Endodermal cell (in vitro differentiated cells): ENCODE measurements around the gene GLT6D1. TPM values are rescaled to one million over a fixed set of nuclear protein-coding genes. Genes with fewer than 3 reads are reported as not detected.

Experiments used
- DNase-seq: peaks from one replicate; pipeline ENCODE4 v3.0.0-alpha.2; 2017
- H3K27ac ChIP-seq: 2 replicates; pipeline ENCODE4 v1.5.1; 2013; ENCODE audit warnings: mild to moderate bottlenecking, low read depth, low read length, moderate library complexity
- H3K27me3 ChIP-seq: 2 replicates; pipeline ENCODE4 v1.6.1; 2013; ENCODE audit warnings: mild to moderate bottlenecking, low read length, moderate library complexity; ENCODE audit not compliant: insufficient read depth, control insufficient read depth, poor library complexity, severe bottlenecking
- H3K36me3 ChIP-seq: 2 replicates; pipeline ENCODE4 v1.7.0; 2013; ENCODE audit warnings: mild to moderate bottlenecking, low read length, moderate library complexity; ENCODE audit not compliant: control insufficient read depth, insufficient read depth
- H3K4me1 ChIP-seq: one replicate; pipeline ENCODE4 v1.7.0; 2013; ENCODE audit warnings: low read length; ENCODE audit not compliant: control insufficient read depth, insufficient read depth
- H3K4me3 ChIP-seq: 2 replicates; pipeline ENCODE4 v1.5.1; 2013; ENCODE audit warnings: mild to moderate bottlenecking, low read length, moderate library complexity
- H3K9ac ChIP-seq: 2 replicates; pipeline ENCODE4 v1.6.1; 2013; ENCODE audit warnings: mild to moderate bottlenecking, low read length, moderate library complexity; ENCODE audit not compliant: poor library complexity, severe bottlenecking; ENCODE audit errors: extremely low read depth
- H3K9me3 ChIP-seq: 2 replicates; pipeline ENCODE4 v1.6.1; 2013; ENCODE audit warnings: mild to moderate bottlenecking, low read length, moderate library complexity; ENCODE audit not compliant: control insufficient read depth
- H3K27ac Mint-ChIP-seq: 2 replicates; pipeline ENCODE4 v1.8.0; 2020; ENCODE audit warnings: mixed read lengths
- H3K27me3 Mint-ChIP-seq: 2 replicates; pipeline ENCODE4 v1.8.0; 2021; ENCODE audit warnings: mild to moderate bottlenecking, mixed read lengths; ENCODE audit not compliant: insufficient read depth
- H3K36me3 Mint-ChIP-seq: 2 replicates; pipeline ENCODE4 v1.8.0; 2020; ENCODE audit warnings: low read depth, mixed read lengths
- H3K4me1 Mint-ChIP-seq: 2 replicates; pipeline ENCODE4 v1.8.0; 2020; ENCODE audit warnings: mixed read lengths
- H3K4me3 Mint-ChIP-seq: 2 replicates; pipeline ENCODE4 v1.8.0; 2020; ENCODE audit warnings: mild to moderate bottlenecking, moderate library complexity, mixed read lengths
- H3K9me3 Mint-ChIP-seq: 2 replicates; pipeline ENCODE4 v1.8.0; 2020; ENCODE audit warnings: mild to moderate bottlenecking, mixed read lengths
- CTCF ChIP-seq: fragments of 200-600 bp; sonication (generic); conservative IDR thresholded peaks from 2 replicates; pipeline ENCODE4 v1.5.0; 2021; ENCODE audit warnings: antibody characterized with exemption, mild to moderate bottlenecking
- WGBS, 2 experiments: methylation state at CpG; one replicate each; pipeline versions ENCODE4 v1.1.5 to v1.1.7; 2013; ENCODE audit warnings: missing lambda C conversion rate in 2 of 2, mixed read lengths in 1 of 2; ENCODE audit not compliant: insufficient coverage in 1 of 2, insufficient read length in 1 of 2; 5-methylcytosine and 5-hydroxymethylcytosine counted together
- total RNA-seq, 2 donors: library from RNA; stranded (reverse); fragmentation: NEBNext Ultra II Directional in 1 of 2; extraction: Animal tissue kit (Norgen Biotek cat#: 25700) in 1 of 2; gene quantifications; 2 replicates in 1 of 2; 3 replicates in 1 of 2; pipeline ENCODE4 v1.2.1, GENCODE V29; 2021

GLT6D1 gene
- total RNA-seq, 2 donors from 2014 or later: 0.60 TPM; not detected in 1

DNA sequence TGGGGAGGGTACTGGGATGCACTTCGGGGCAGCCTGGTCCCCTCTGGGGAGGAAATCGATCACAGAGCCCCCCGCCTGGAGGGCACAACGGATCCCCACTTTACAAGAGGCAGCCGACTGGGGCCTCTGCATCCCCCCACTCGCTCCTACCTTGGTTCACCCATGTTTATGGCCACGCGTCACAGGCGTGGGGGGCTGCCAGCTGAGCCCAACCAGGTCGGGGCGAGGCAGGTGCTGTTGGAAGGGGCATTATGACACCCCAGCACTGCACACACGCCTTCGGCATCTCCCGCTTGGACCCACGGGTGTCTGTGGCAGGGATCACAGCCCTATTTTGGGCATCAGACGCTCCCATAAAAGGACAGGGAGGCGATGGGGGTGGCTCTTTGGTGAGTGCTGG lies 45.4 kb upstream of the GLT6D1 start:
- Histone ChIP-seq H3K9ac (no peak overlapping the region), H3K4me3 (no peak overlapping the region), H3K27ac (no peak overlapping the region), H3K4me1 (no peaks in the 10 kb centered on the region), H3K9me3 (no peaks in the 10 kb centered on the region), H3K36me3 (no peaks in the 10 kb centered on the region), H3K27me3 (no peaks in the 10 kb centered on the region)
- no peak for TF ChIP-seq CTCF
- H3K27ac Mint-ChIP-seq: no peak overlapping the region
- no peaks in the 10 kb centered on the region for H3K36me3 Mint-ChIP-seq
- no peaks in the 10 kb centered on the region for H3K9me3 Mint-ChIP-seq
- H3K27me3 Mint-ChIP-seq: no peaks in the 10 kb centered on the region
- no peak for DNase-seq
- no peak overlapping the region for H3K4me3 Mint-ChIP-seq
- peaks cover 7% of the 10 kb centered on the region for H3K4me1 Mint-ChIP-seq
- 84 to 87% methylated on average over 10 to 17 of the region's 17 CpGs for WGBS, 2 experiments

DNA sequence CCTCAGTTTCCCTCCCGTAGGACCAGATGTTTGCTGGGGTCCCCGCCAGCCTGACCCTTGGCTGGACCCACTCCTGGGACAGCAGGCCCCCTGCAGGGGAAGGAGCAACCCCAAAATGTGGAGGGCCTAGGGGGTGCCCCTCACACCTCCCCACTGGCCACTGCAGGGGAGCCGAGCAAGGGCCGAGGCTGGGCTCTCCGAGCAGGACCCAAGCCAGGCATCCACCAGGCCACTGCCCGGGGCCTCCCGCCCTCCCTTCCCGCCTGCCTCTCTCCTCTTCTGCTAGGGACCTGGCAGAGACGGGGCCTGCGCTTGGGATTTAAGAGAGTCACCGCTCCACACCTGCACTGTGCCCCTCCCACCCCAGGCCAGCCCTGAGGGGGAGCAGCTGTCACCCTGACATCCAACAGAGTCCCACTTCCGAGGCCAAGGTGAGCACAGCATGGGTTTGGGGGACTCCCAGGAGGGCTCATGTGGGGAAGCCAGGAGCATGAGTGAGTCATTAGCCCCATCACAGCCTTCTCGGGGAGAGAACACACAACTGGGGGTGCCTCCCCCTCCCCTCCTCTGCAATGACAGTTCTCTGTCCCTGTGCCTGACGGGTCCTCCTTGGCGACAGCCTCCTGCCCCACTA lies 44.2 kb upstream of the GLT6D1 start:
- no peak overlapping the region for H3K27ac Mint-ChIP-seq
- H3K36me3 Mint-ChIP-seq: no peaks in the 10 kb centered on the region
- TF ChIP-seq CTCF: no peak
- DNase-seq: no peak
- H3K4me1 Mint-ChIP-seq: peaks cover 7% of the 10 kb centered on the region
- H3K4me3 Mint-ChIP-seq: no peak overlapping the region
- H3K4me3 ChIP-seq: no peak overlapping the region
- WGBS, 2 experiments: 85 to 89% methylated on average over 8 to 15 of the region's 15 CpGs
- H3K27ac ChIP-seq: no peak overlapping the region
- no peak overlapping the region for H3K9ac ChIP-seq
- no peaks in the 10 kb centered on the region for H3K27me3 ChIP-seq
- no peaks in the 10 kb centered on the region for H3K9me3 Mint-ChIP-seq
- H3K36me3 ChIP-seq: no peaks in the 10 kb centered on the region
- no peaks in the 10 kb centered on the region for H3K27me3 Mint-ChIP-seq
- no peaks in the 10 kb centered on the region for H3K9me3 ChIP-seq
- no peaks in the 10 kb centered on the region for H3K4me1 ChIP-seq

DNA sequence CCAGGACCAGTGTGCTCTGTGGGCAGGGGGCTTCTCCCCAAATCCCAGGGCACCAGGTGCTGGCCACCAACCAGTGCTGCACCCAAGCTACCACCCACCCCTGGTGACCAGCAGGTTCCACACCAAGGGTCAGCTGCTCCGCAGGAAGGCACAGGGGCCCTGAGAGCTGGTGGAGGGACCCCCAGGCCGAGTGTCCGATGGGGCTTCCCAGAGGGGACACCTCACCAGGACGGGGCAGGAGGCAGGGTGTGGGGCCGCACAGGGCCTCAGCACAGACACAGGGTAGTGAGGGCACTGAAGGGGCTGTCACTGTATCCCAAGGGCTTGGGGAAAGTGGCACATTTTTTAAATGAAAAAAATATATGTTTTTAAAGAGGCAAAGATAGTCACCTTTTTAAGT lies 41.8 kb upstream of the GLT6D1 start:
- Histone ChIP-seq H3K27me3 (no peaks in the 10 kb centered on the region), H3K9me3 (no peaks in the 10 kb centered on the region), H3K9ac (no peak overlapping the region), H3K27ac (no peak overlapping the region), H3K4me3 (no peak overlapping the region), H3K4me1 (no peaks in the 10 kb centered on the region), H3K36me3 (no peaks in the 10 kb centered on the region)
- H3K27me3 Mint-ChIP-seq: no peaks in the 10 kb centered on the region
- TF ChIP-seq CTCF: no peak
- H3K9me3 Mint-ChIP-seq: no peaks in the 10 kb centered on the region
- H3K4me3 Mint-ChIP-seq: no peak overlapping the region
- peaks cover 7% of the 10 kb centered on the region for H3K4me1 Mint-ChIP-seq
- no peak overlapping the region for H3K27ac Mint-ChIP-seq
- no peak for DNase-seq
- WGBS, 2 experiments: 83 to 87% methylated on average over 2 to 5 of the region's 5 CpGs
- no peaks in the 10 kb centered on the region for H3K36me3 Mint-ChIP-seq
